ENCODE results near the gene ZNF366.

DNA sequence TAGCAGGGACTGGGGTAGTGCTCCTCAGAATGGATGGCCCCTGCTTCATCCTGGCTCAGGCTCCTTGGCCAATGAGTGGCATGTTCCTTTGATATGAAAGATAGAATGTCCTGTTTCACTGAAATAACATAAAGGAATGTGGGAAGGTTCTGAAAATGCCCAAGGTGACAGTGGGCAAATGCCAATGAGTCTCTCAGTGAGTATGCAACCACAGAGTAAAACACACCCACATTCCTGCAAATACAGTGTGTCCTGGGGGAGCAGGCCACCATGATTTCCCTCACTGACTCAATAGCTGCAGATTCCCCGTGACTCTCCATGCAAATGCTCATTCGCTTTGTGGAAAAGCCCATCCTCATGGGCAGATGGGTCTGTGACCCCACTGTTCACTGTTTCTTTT, 36.4 kb downstream of the ZNF366 start:
- TF ChIP-seq CTCF (IDR thresholded peaks at IDR 0.05): no peak
- TF ChIP-seq POLR2A (IDR thresholded peaks at IDR 0.05): no peak

Data from testis (tissue), 2 donors.